Endothelial cell of umbilical vein (primary cell): ENCODE measurements around the gene SLC37A1. TPM values are rescaled to one million over a fixed set of nuclear protein-coding genes. Genes with fewer than 3 reads are reported as not detected.

Experiments used
- BruUV-seq: library from RNA; stranded (reverse); fragments of 400-500 nt; replicated peaks from 2 replicates; lab custom pipeline; 2021; lab: Mats Ljungman, UMichigan
- CTCF ChIA-PET: fragments of 300-600, 350-600 bp; sonication (Branson Sonifier 250); formaldehyde crosslinking; loops from one replicate; lab custom pipeline; 2021; ENCODE audit warnings: antibody characterized with exemption, inconsistent platforms; lab: Charles Lee
- POLR2A ChIA-PET: fragments of 300-600, 350-600 bp; sonication (Branson Sonifier 250); formaldehyde crosslinking; loops from one replicate; lab custom pipeline; 2021; ENCODE audit warnings: antibody characterized with exemption, inconsistent platforms; lab: Charles Lee
- DNase-seq: peaks from one replicate; pipeline ENCODE4 v3.0.0-alpha.2; 2011; ENCODE audit warnings: low read depth, low spot score
- FAIRE-seq: peaks from 2 replicates; lab custom pipeline; 2011; peaks lifted over from hg19 to GRCh38; lab: Jason Lieb, UNC
- H2AFZ ChIP-seq: 2 replicates; pipeline ENCODE4 v1.6.0; 2012; ENCODE audit warnings: low read depth, low read length, control low read depth, inconsistent platforms
- H3K27ac ChIP-seq: 2 replicates; pipeline ENCODE4 v1.5.1; 2011; ENCODE audit warnings: low read depth, mild to moderate bottlenecking, control low read depth, low read length, moderate library complexity; ENCODE audit not compliant: insufficient read depth
- H3K27me3 ChIP-seq, 2 experiments: 2 replicates each; pipeline versions ENCODE4 v1.6.0 to v1.6.1; 2011; ENCODE audit warnings: low read length in 2 of 2, mixed read lengths in 1 of 2; ENCODE audit not compliant: control insufficient read depth in 2 of 2, insufficient read depth in 2 of 2
- H3K36me3 ChIP-seq, 2 experiments: 2 replicates in 1 of 2; 3 replicates in 1 of 2; pipeline ENCODE4 v1.5.1; 2011; ENCODE audit warnings: low read length in 2 of 2, mild to moderate bottlenecking in 1 of 2, moderate library complexity in 1 of 2; ENCODE audit not compliant: control insufficient read depth in 2 of 2, insufficient read depth in 2 of 2; ENCODE audit errors: extremely low read depth in 1 of 2
- H3K4me1 ChIP-seq: 3 replicates; pipeline ENCODE4 v1.5.1; 2011; ENCODE audit warnings: mild to moderate bottlenecking, low read length; ENCODE audit not compliant: control insufficient read depth, insufficient read depth; ENCODE audit errors: extremely low read depth
- H3K4me2 ChIP-seq: 2 replicates; pipeline ENCODE4 v1.6.1; 2011; ENCODE audit warnings: low read length, control low read depth, mixed read lengths; ENCODE audit not compliant: insufficient read depth
- H3K4me3 ChIP-seq, 3 experiments: fragments of 200-600 bp in 1 of 3; sonication (generic), shearing (Covaris generic) in 1 of 3; replicated peaks in 1 of 3; 2 replicates each; pipeline ENCODE4 v1.5.1; 2011 to 2016; ENCODE audit warnings: control low read depth in 3 of 3, low read length in 3 of 3, mild to moderate bottlenecking in 2 of 3, inconsistent platforms in 1 of 3, low read depth in 1 of 3, moderate library complexity in 1 of 3; ENCODE audit not compliant: insufficient read depth in 1 of 3
- H3K79me2 ChIP-seq: 2 replicates; pipeline ENCODE4 v1.6.0; 2012; ENCODE audit warnings: low read length, inconsistent platforms; ENCODE audit not compliant: control insufficient read depth, insufficient read depth
- H3K9ac ChIP-seq: replicated peaks from 2 replicates; pipeline ENCODE3; 2011; ENCODE audit warnings: low read length, control low read depth; ENCODE audit not compliant: insufficient read depth; ENCODE audit errors: extremely low read depth
- H3K9me1 ChIP-seq: replicated peaks from 3 replicates; pipeline ENCODE4 v1.6.0; 2011; ENCODE audit warnings: mild to moderate bottlenecking, low read length; ENCODE audit not compliant: control insufficient read depth, insufficient read depth; ENCODE audit errors: extremely low read depth
- H3K9me3 ChIP-seq: replicated peaks from 2 replicates; pipeline ENCODE4 v1.5.1; 2012; ENCODE audit warnings: low read length, inconsistent platforms; ENCODE audit not compliant: control insufficient read depth, insufficient read depth
- H4K20me1 ChIP-seq: replicated peaks from 2 replicates; pipeline ENCODE3; 2011; ENCODE audit warnings: mild to moderate bottlenecking, low read length; ENCODE audit not compliant: control insufficient read depth, insufficient read depth; ENCODE audit errors: extremely low read depth
- CTCF ChIP-seq, 2 donors: IDR thresholded peaks; 1 replicate in 1 of 2; 2 replicates in 1 of 2; pipeline ENCODE4 v1.5.1; 2011; ENCODE audit warnings: low read length in 2 of 2, mild to moderate bottlenecking in 2 of 2, moderate library complexity in 2 of 2, control low read depth in 1 of 2, inconsistent platforms in 1 of 2, low read depth in 1 of 2; ENCODE audit not compliant: insufficient read depth in 1 of 2; ENCODE audit errors: extremely low read depth in 1 of 2
- EZH2 ChIP-seq: IDR thresholded peaks from 2 replicates; pipeline ENCODE4 v1.6.1; 2012; ENCODE audit warnings: borderline replicate concordance, low read depth, mild to moderate bottlenecking, moderate library complexity, low read length, inconsistent platforms; ENCODE audit not compliant: severe bottlenecking
- FOS ChIP-seq: IDR thresholded peaks from 2 replicates; pipeline ENCODE4 v1.6.1; 2011; ENCODE audit warnings: mild to moderate bottlenecking, low read length, moderate library complexity, borderline replicate concordance; ENCODE audit not compliant: insufficient read depth
- GATA2 ChIP-seq: IDR thresholded peaks from 2 replicates; pipeline ENCODE4 v1.7.0; 2011; ENCODE audit warnings: low read depth, mild to moderate bottlenecking, moderate library complexity, mixed read lengths, low read length; ENCODE audit not compliant: insufficient read length, insufficient read depth
- JUN ChIP-seq: IDR thresholded peaks from 2 replicates; pipeline ENCODE4 v1.6.1; 2011; ENCODE audit warnings: borderline replicate concordance, low read depth; ENCODE audit not compliant: insufficient read length, insufficient read depth
- MAX ChIP-seq: IDR thresholded peaks from 2 replicates; pipeline ENCODE4 v1.6.1; 2011; ENCODE audit not compliant: insufficient read depth, insufficient read length
- MYC ChIP-seq: IDR thresholded peaks from one replicate; pipeline ENCODE4 v1.6.1; 2011; ENCODE audit warnings: mild to moderate bottlenecking, low read depth, low read length
- POLR2A ChIP-seq: IDR thresholded peaks from 2 replicates; pipeline ENCODE4 v1.6.1; 2012; ENCODE audit warnings: low read depth, mild to moderate bottlenecking, control low read depth, low read length
- POLR2AphosphoS5 ChIP-seq: IDR thresholded peaks from 2 replicates; pipeline ENCODE4 v1.6.1; 2012; ENCODE audit warnings: low read depth, mild to moderate bottlenecking, control low read depth, low read length, moderate library complexity; ENCODE audit not compliant: insufficient read depth
- dilution Hi-C: fragments of 300-500 bp; cut with MboI; formaldehyde crosslinking; loops from one replicate; pipeline ENCODE4 v1.15.0; 2019; ENCODE audit warnings: low sequenced_read_pairs; ENCODE audit not compliant: extremely low pct_ligation_motif_present
- intact Hi-C: fragments of 100-400 bp; cut with micrococcal nuclease; formaldehyde crosslinking; loops from one replicate; pipeline ENCODE4 v1.10.0; 2022
- polyA plus RNA-seq, 4 experiments: library from polyadenylated mRNA; depleted of rRNA in 3 of 4; stranded (reverse) in 3 of 4; unstranded in 1 of 4; fragments of >200 nt; gene quantifications; 2 replicates each; pipeline versions ENCODE4 v1.2.1 to v1.2.3, GENCODE V29; 2011 to 2012; ENCODE audit warnings: missing spikeins in 1 of 4
- total RNA-seq: library from RNA; stranded (reverse); gene quantifications from 2 replicates; pipeline ENCODE4 v1.2.3, GENCODE V29; 2021

Gene SLC37A1
- total and polyA plus RNA-seq, 2 donors (not counting 3 experiments of a cell fraction or from before 2014, with no cell fraction given): 4.7 to 7.6 TPM

- CTCF ChIA-PET: no interaction called here
- no peak overlapping the region for H3K27ac ChIP-seq
- FAIRE-seq (no peak), DNase-seq (no peak)
- H3K4me1 ChIP-seq: no peaks in the 10 kb centered on the region
- H2AFZ ChIP-seq: no peak overlapping the region
- no TSS peak for BruUV-seq
- H3K79me2 ChIP-seq: no peaks in the 10 kb centered on the region
- no peak for TF ChIP-seq CTCF (IDR thresholded peaks at IDR 0.05; ENCODE audit: extremely low read depth in 1 of 2, insufficient read depth in 1 of 2, low read depth in 1 of 2, low read length in 2 of 2)
- TF ChIP-seq FOS: no peak
- TF ChIP-seq MYC: no peak
- no peak for TF ChIP-seq EZH2
- TF ChIP-seq POLR2A: no peak
- TF ChIP-seq GATA2: no peak
- TF ChIP-seq MAX: no peak
- no peak for TF ChIP-seq POLR2AphosphoS5
- no peak for TF ChIP-seq JUN
- POLR2A ChIA-PET: no interaction called here
- no peak overlapping the region for H3K4me3 ChIP-seq
- dilution Hi-C loops: no loop called here
- no peaks in the 10 kb centered on the region for H3K36me3 ChIP-seq
- no peak overlapping the region for H3K9ac ChIP-seq
- no peaks in the 10 kb centered on the region for H3K27me3 ChIP-seq
- no peaks in the 10 kb centered on the region for H3K9me3 ChIP-seq
- no peaks in the 10 kb centered on the region for H4K20me1 ChIP-seq
- no peak overlapping the region for H3K4me2 ChIP-seq
- no peaks in the 10 kb centered on the region for H3K9me1 ChIP-seq
- intact Hi-C loops: no loop called here
Measured at GRCh38 chr21:42563686-42564085, 50.0 kb downstream of the SLC37A1 start.
